HL-60 (cell line): ENCODE measurements around the gene PIGC.

Experiments
- DNase-seq, 2 experiments: peaks; one replicate each; pipeline ENCODE4 v3.0.0-alpha.2; 2010 to 2020; ENCODE audit warnings: low read depth in 1 of 2, low spot score in 1 of 2
- H3K27ac ChIP-seq: fragments of 250-450 bp; sonication (Bioruptor Pico); replicated peaks from 2 replicates; pipeline ENCODE4 v1.5.1; 2020; ENCODE audit warnings: mild to moderate bottlenecking, moderate library complexity
- H3K27me3 ChIP-seq: fragments of 250-450 bp; sonication (Bioruptor Pico); 2 replicates; pipeline ENCODE4 v1.5.1; 2021; ENCODE audit warnings: mild to moderate bottlenecking, moderate library complexity; ENCODE audit not compliant: insufficient read depth, poor library complexity, severe bottlenecking
- H3K4me3 ChIP-seq: replicated peaks from 2 replicates; pipeline ENCODE4 v1.5.1; 2011; ENCODE audit warnings: mild to moderate bottlenecking, control low read depth, low read length; ENCODE audit not compliant: insufficient read depth
- CTCF ChIP-seq: IDR thresholded peaks from one replicate; pipeline ENCODE4 v1.5.1; 2011; ENCODE audit warnings: low read length, control low read depth, inconsistent platforms; ENCODE audit not compliant: insufficient read depth
- GABPA ChIP-seq: IDR thresholded peaks from 2 replicates; pipeline ENCODE4 v1.6.1; 2012; ENCODE audit warnings: low read depth
- POLR2AphosphoS5 ChIP-seq: IDR thresholded peaks from 2 replicates; pipeline ENCODE4 v1.6.1; 2012; ENCODE audit warnings: low read depth
- REST ChIP-seq: IDR thresholded peaks from 2 replicates; pipeline ENCODE4 v1.6.1; 2012; ENCODE audit warnings: low read depth; ENCODE audit not compliant: insufficient replicate concordance
- SPI1 ChIP-seq: IDR thresholded peaks from 2 replicates; pipeline ENCODE4 v1.6.1; 2012; ENCODE audit warnings: low read depth, mild to moderate bottlenecking, borderline replicate concordance

The PIGC gene

GRCh38 chr1:172480431-172480830 is 36.6 kb upstream of the PIGC start:
- TF ChIP-seq REST (no peak), POLR2AphosphoS5 (no peak), GABPA (no peak), SPI1 (no peak), CTCF (no peak)
- Histone ChIP-seq H3K4me3 (no peak overlapping the region), H3K27ac (no peak overlapping the region), H3K27me3 (no peaks in the 10 kb centered on the region)
- DNase-seq = no peak

GRCh38 chr1:172478485-172478884 is 34.6 kb upstream of the PIGC start:
- Histone ChIP-seq H3K27me3 (no peaks in the 10 kb centered on the region), H3K4me3 (no peak overlapping the region), H3K27ac (no peak overlapping the region)
- no peak for DNase-seq
- no peak for TF ChIP-seq REST
- TF ChIP-seq POLR2AphosphoS5 = no peak
- no peak for TF ChIP-seq SPI1
- no peak for TF ChIP-seq CTCF
- TF ChIP-seq GABPA = no peak

- Histone ChIP-seq H3K4me3 (no peak overlapping the region), H3K27me3 (no peaks in the 10 kb centered on the region), H3K27ac (no peak overlapping the region)
- TF ChIP-seq SPI1 (no peak), CTCF (no peak), REST (no peak), GABPA (no peak), POLR2AphosphoS5 (no peak)
- no peak for DNase-seq
These were observed 33.9 kb upstream of the PIGC start for GRCh38 chr1:172477741-172478140.
